OCI-LY1 (cell line): Measurements from ENCODE around the gene ITPA.

ENCODE experiments used
- EZH2 ChIP-seq: fragments of 200-600 bp; sonication (generic), shearing (Covaris generic); IDR thresholded peaks from 2 replicates; pipeline ENCODE4 v1.8.0; 2017; ENCODE audit warnings: borderline replicate concordance, mixed run types, mild to moderate bottlenecking, antibody characterized with exemption, low read length, moderate library complexity, mixed read lengths
- TF ChIP-seq, protein P1 (sequence below): fragments of 200-600 bp; sonication (generic), shearing (Covaris generic); IDR thresholded peaks from 2 replicates; pipeline ENCODE4 v1.5.1; 2017; ENCODE audit warnings: mild to moderate bottlenecking, antibody characterized with exemption, low read length, moderate library complexity, mixed read lengths

DNA sequence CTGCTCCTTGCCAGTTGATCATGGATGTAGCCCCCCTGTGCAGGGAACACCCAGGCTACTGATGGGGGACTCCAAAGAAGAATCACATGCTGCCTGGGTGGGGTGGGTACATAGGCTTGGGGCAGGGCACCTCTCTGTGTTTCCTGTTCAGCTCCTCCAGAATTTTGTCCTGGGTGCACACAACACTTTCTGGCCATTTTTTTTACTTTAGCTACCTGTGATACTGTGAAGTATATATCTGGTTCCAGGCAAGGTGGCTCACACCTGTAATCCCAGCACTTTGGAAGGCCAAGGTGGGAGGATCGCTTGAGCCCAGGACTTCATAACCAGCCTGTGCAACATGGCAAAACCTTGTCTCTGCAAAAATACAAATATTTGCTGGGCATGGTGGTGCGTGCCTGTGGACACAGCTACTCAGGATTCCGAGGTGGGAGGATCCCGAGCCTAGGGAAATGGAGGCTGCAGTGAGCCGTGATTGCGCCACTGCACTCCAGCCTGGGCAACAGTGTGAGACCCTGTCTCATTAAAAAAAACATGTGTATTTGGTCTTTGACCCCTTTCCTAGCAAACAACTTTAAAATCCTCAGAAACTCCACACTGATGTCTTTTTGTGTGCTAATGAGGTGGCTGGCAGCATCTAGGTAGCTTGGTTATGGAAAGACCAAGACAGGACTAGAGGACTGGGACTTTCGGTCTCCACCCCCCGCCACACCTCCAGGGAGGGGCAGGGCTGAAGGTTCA is 15.6 kb downstream of the ITPA start:
- no peak for TF ChIP-seq EZH2
- TF ChIP-seq, protein P1, sequence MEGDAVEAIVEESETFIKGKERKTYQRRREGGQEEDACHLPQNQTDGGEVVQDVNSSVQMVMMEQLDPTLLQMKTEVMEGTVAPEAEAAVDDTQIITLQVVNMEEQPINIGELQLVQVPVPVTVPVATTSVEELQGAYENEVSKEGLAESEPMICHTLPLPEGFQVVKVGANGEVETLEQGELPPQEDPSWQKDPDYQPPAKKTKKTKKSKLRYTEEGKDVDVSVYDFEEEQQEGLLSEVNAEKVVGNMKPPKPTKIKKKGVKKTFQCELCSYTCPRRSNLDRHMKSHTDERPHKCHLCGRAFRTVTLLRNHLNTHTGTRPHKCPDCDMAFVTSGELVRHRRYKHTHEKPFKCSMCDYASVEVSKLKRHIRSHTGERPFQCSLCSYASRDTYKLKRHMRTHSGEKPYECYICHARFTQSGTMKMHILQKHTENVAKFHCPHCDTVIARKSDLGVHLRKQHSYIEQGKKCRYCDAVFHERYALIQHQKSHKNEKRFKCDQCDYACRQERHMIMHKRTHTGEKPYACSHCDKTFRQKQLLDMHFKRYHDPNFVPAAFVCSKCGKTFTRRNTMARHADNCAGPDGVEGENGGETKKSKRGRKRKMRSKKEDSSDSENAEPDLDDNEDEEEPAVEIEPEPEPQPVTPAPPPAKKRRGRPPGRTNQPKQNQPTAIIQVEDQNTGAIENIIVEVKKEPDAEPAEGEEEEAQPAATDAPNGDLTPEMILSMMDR = no peak
